Ovary (tissue), 1 donor: ENCODE measurements around the gene LRP1B.

Experiments
- EP300 ChIP-seq: sonication (generic); formaldehyde crosslinking; IDR thresholded peaks from one replicate; pipeline ENCODE4 v1.6.1; 2017; ENCODE audit warnings: antibody characterized with exemption
- POLR2A ChIP-seq: fragments of 450-650 bp; IDR thresholded peaks from one replicate; pipeline ENCODE4 v1.6.1; 2017; ENCODE audit warnings: antibody characterized with exemption, mild to moderate bottlenecking, moderate library complexity

DNA sequence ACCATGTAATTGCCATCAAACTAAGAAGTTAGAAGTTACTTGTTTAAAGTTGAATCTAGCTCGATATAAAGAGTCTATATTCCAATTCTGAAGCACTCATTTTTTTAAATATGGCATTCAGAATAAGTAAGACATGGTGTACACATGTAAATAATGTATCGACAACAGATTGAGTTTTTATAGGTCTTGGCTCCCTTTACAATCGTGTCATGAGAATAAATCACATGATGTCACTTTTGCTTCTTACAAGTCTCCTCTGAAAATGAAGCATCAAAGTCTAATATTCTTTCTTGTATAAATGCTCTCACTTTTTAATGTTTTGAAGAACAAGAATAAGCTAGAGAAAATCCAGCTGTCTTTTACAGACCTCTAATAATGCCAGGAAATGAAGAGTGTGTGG lies 33.1 kb downstream of the LRP1B start:
- TF ChIP-seq POLR2A (no peak), EP300 (no peak)
